SK-N-SH treated with all-trans-retinoic acid at 6 μM for 48 hours (cell line): ENCODE data around the gene ADRA2B.

Source experiments
- ATAC-seq: fragments of 200-7000 bp; cut with Tn5 transposase; 3 replicates; pipeline ENCODE4 v1.9.1; 2020; ENCODE audit warnings: mild to moderate bottlenecking, moderate library complexity
- ARNTL ChIP-seq: fragments of 450-650 bp; formaldehyde crosslinking; IDR thresholded peaks from 2 replicates; pipeline ENCODE4 v1.5.0; 2020; ENCODE audit warnings: low read depth, mild to moderate bottlenecking, moderate library complexity, borderline replicate concordance
- BACH2 ChIP-seq: fragments of 250-450 bp; sonication (Bioruptor Pico); IDR thresholded peaks from 2 replicates; pipeline ENCODE4 v1.9.0; 2021; ENCODE audit warnings: mild to moderate bottlenecking, borderline replicate concordance
- CSDC2 ChIP-seq: fragments of 250-450 bp; sonication (Bioruptor Pico); IDR thresholded peaks from 2 replicates; pipeline ENCODE4 v1.5.0; 2020; ENCODE audit warnings: mild to moderate bottlenecking, moderate library complexity
- ESRRG ChIP-seq: fragments of 250-450 bp; sonication (Bioruptor Pico); IDR thresholded peaks from 2 replicates; pipeline ENCODE4 v1.6.1; 2021; ENCODE audit warnings: mild to moderate bottlenecking
- GLIS3 ChIP-seq: fragments of 250-450 bp; sonication (Bioruptor Pico); IDR thresholded peaks from 2 replicates; pipeline ENCODE4 v1.5.0; 2020; ENCODE audit warnings: mild to moderate bottlenecking, moderate library complexity
- ISL1 ChIP-seq: fragments of 250-450 bp; sonication (Bioruptor Pico); IDR thresholded peaks from 2 replicates; pipeline ENCODE4 v2.1.2; 2022; ENCODE audit warnings: mild to moderate bottlenecking, moderate library complexity
- OSR1 ChIP-seq: fragments of 250-450 bp; sonication (Bioruptor Pico); IDR thresholded peaks from 2 replicates; pipeline ENCODE4 v1.8.0; 2022; ENCODE audit warnings: moderate library complexity, mild to moderate bottlenecking, inconsistent platforms
- PPARA ChIP-seq: fragments of 250-450 bp; sonication (Bioruptor Pico); IDR thresholded peaks from 2 replicates; pipeline ENCODE4 v1.5.0; 2020; ENCODE audit warnings: mild to moderate bottlenecking, borderline replicate concordance
- RARB ChIP-seq: fragments of 250-450 bp; sonication (Bioruptor Pico); IDR thresholded peaks from 2 replicates; pipeline ENCODE4 v1.8.0; 2021; ENCODE audit warnings: mild to moderate bottlenecking, moderate library complexity
- SNAI2 ChIP-seq: fragments of 250-450 bp; sonication (Bioruptor Pico); IDR thresholded peaks from 2 replicates; pipeline ENCODE4 v1.5.0; 2020; ENCODE audit warnings: mild to moderate bottlenecking, moderate library complexity
- TCF4 ChIP-seq: fragments of 250-450 bp; sonication (Bioruptor Pico); IDR thresholded peaks from 2 replicates; pipeline ENCODE4 v1.8.0; 2021; ENCODE audit warnings: mild to moderate bottlenecking, moderate library complexity, borderline replicate concordance
- ZFP30 ChIP-seq: fragments of 450-650 bp; formaldehyde crosslinking; IDR thresholded peaks from 2 replicates; pipeline ENCODE4 v1.5.0; 2022; ENCODE audit warnings: mild to moderate bottlenecking, moderate library complexity
- ZNF70 ChIP-seq: fragments of 450-650 bp; formaldehyde crosslinking; IDR thresholded peaks from 2 replicates; pipeline ENCODE4 v1.5.0; 2020; ENCODE audit warnings: mild to moderate bottlenecking, moderate library complexity
- ZNF8 ChIP-seq: fragments of 450-650 bp; formaldehyde crosslinking; IDR thresholded peaks from 2 replicates; pipeline ENCODE4 v1.5.0; 2020; ENCODE audit warnings: mild to moderate bottlenecking, moderate library complexity
- TF ChIP-seq, protein P1 (sequence below): fragments of 250-450 bp; sonication (Bioruptor Pico); IDR thresholded peaks from 2 replicates; pipeline ENCODE4 v1.8.0; 2021; ENCODE audit warnings: low read depth, mild to moderate bottlenecking, moderate library complexity, borderline replicate concordance
- TF ChIP-seq, protein P2 (sequence below): fragments of 250-450 bp; sonication (Bioruptor Pico); IDR thresholded peaks from 2 replicates; pipeline ENCODE4 v1.5.0; 2020; ENCODE audit warnings: mild to moderate bottlenecking, moderate library complexity
- TF ChIP-seq, protein P3 (sequence below): fragments of 250-450 bp; sonication (Bioruptor Pico); IDR thresholded peaks from 2 replicates; pipeline ENCODE4 v1.8.0; 2020; ENCODE audit warnings: mild to moderate bottlenecking, moderate library complexity, borderline replicate concordance

Gene ADRA2B

DNA sequence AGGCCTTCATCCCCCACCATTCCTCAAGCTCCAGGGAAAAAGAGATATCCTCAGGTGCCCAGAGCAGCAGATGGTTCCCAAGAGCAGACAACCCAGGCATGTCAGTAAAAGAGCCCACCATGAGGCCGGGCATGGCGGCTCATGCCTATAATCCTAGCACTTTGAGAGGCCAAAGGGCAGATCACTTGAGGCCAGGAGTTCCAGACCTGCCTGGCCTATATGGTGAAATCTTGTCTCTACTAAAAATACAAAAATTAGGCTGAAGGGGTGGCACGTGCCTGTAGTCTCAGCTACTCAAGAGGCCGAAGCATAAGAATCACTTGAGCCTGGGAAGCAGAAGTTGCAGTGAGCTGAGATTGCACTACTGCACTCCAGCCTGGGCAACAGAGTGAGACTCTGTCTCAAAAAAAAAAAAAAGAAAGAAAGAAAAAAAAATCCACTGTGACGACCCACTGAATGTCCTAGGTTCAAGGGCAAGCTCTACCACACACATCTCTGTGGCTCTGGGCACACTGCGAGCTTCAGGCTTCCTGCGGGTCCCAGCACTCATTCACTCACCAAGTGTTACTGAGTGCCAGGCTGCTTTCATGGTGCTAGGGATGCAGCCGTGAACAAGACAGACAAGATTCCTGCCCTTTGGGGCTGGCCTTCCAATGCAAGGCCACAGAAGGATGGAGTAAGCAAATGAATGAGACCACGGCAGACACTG is 35.4 kb upstream of the ADRA2B start:
- TF ChIP-seq ZNF8 (CRISPR knock-in tag) (no peak), ESRRG (no peak), CSDC2 (CRISPR knock-in tag) (no peak), ZNF70 (CRISPR knock-in tag) (no peak)
- TF ChIP-seq, protein P1, sequence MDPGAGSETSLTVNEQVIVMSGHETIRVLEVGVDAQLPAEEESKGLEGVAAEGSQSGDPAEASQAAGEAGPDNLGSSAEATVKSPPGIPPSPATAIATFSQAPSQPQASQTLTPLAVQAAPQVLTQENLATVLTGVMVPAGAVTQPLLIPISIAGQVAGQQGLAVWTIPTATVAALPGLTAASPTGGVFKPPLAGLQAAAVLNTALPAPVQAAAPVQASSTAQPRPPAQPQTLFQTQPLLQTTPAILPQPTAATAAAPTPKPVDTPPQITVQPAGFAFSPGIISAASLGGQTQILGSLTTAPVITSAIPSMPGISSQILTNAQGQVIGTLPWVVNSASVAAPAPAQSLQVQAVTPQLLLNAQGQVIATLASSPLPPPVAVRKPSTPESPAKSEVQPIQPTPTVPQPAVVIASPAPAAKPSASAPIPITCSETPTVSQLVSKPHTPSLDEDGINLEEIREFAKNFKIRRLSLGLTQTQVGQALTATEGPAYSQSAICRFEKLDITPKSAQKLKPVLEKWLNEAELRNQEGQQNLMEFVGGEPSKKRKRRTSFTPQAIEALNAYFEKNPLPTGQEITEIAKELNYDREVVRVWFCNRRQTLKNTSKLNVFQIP, result no peak
- TF ChIP-seq, protein P2, sequence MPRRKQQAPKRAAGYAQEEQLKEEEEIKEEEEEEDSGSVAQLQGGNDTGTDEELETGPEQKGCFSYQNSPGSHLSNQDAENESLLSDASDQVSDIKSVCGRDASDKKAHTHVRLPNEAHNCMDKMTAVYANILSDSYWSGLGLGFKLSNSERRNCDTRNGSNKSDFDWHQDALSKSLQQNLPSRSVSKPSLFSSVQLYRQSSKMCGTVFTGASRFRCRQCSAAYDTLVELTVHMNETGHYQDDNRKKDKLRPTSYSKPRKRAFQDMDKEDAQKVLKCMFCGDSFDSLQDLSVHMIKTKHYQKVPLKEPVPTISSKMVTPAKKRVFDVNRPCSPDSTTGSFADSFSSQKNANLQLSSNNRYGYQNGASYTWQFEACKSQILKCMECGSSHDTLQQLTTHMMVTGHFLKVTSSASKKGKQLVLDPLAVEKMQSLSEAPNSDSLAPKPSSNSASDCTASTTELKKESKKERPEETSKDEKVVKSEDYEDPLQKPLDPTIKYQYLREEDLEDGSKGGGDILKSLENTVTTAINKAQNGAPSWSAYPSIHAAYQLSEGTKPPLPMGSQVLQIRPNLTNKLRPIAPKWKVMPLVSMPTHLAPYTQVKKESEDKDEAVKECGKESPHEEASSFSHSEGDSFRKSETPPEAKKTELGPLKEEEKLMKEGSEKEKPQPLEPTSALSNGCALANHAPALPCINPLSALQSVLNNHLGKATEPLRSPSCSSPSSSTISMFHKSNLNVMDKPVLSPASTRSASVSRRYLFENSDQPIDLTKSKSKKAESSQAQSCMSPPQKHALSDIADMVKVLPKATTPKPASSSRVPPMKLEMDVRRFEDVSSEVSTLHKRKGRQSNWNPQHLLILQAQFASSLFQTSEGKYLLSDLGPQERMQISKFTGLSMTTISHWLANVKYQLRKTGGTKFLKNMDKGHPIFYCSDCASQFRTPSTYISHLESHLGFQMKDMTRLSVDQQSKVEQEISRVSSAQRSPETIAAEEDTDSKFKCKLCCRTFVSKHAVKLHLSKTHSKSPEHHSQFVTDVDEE (CRISPR knock-in tag), result no peak
- ATAC-seq, result no peak

DNA sequence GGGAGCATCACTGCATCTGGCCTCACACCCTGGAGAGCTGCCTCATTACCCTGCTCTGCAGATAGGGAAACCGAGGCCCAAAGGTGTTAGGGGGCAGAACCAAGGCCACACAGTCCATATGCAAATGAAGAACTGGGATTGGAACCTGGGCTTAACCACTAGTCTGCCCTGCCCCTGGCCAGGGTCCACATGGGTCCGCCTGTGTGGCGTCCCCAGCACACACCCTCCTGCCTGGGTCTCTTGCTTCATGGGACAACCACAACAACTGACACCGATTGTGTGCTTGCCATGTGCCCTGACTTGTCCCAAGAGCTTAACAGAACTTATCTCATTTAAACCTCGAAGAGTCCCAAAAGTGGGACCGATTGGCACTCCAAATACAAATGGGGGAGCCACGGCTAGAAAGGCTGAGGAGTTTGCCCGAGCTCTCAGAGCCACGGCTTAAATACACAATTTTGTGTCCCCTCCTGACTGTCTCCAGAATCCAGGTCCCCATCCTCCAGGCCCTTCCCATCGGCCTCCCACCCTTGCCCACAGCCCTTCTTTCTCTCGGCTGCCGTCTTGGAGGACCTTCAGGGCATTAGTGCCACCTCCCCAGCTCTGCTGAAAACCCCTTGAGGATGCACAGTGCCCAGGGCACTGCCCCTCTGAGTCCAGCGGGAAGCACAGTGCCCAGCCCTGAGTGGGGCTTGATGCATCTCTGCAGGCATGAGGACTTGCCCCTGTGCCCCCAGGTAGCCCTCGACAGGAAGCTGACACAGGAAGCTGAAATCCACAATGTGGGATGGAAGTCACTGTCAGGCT is 34.6 kb upstream of the ADRA2B start:
- no peak for ATAC-seq
- TF ChIP-seq ISL1 (CRISPR knock-in tag) (no peak), TCF4 (CRISPR knock-in tag) (no peak), CSDC2 (CRISPR knock-in tag) (no peak), RARB (CRISPR knock-in tag) (no peak), PPARA (CRISPR knock-in tag) (no peak), ZNF70 (CRISPR knock-in tag) (no peak), BACH2 (CRISPR knock-in tag) (no peak), OSR1 (CRISPR knock-in tag) (no peak), ZFP30 (CRISPR knock-in tag) (no peak), ARNTL (CRISPR knock-in tag) (no peak)
- TF ChIP-seq, protein P1, result no peak
- TF ChIP-seq, protein P3, sequence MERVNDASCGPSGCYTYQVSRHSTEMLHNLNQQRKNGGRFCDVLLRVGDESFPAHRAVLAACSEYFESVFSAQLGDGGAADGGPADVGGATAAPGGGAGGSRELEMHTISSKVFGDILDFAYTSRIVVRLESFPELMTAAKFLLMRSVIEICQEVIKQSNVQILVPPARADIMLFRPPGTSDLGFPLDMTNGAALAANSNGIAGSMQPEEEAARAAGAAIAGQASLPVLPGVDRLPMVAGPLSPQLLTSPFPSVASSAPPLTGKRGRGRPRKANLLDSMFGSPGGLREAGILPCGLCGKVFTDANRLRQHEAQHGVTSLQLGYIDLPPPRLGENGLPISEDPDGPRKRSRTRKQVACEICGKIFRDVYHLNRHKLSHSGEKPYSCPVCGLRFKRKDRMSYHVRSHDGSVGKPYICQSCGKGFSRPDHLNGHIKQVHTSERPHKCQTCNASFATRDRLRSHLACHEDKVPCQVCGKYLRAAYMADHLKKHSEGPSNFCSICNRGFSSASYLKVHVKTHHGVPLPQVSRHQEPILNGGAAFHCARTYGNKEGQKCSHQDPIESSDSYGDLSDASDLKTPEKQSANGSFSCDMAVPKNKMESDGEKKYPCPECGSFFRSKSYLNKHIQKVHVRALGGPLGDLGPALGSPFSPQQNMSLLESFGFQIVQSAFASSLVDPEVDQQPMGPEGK (CRISPR knock-in tag), result no peak
- TF ChIP-seq, all 23 proteins: peak for 0

DNA sequence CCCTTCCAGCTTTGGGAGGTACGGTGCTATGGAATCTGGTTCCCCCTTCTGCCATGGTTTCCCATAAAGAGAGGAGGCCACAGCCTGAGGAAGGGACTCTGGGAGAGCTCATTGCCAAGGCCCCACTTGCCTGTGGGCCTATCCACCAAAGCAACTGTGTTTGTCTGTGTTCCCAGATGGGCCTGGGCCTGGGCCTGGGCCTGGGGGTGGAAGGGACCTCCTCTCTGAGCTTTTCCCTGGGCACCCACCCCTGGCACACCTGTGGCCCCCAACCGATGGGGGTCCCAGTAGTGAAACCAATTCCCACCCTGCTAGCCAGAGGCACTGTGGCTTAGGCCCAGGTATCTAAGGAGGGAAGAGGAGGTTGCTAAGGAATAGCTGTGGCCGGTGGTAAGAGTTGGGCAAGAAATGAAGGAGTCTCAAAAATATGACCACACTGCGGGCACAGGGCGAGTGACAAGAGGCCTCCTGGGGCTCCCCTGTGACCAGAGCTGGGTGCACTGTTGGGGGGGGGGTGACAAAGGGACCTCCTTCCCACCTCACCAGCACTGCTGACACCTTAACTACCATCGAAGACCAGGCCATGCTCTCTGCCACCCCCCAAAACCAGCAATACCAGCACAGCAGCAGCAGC is 33.8 kb upstream of the ADRA2B start:
- TF ChIP-seq PPARA (CRISPR knock-in tag) (no peak), SNAI2 (no peak), ARNTL (CRISPR knock-in tag) (no peak), ZFP30 (CRISPR knock-in tag) (no peak), ISL1 (CRISPR knock-in tag) (no peak), ESRRG (no peak), ZNF70 (CRISPR knock-in tag) (no peak), GLIS3 (CRISPR knock-in tag) (no peak)
- TF ChIP-seq, protein P2 (CRISPR knock-in tag), result no peak
- TF ChIP-seq, protein P1, result no peak
- ATAC-seq, result no peak
